NT2/D1 (cell line): ENCODE data around the gene ZNF200.

ENCODE experiments used
- SUZ12 ChIP-seq: IDR thresholded peaks from 2 replicates; pipeline ENCODE4 v1.6.1; 2011; ENCODE audit not compliant: insufficient read length, insufficient read depth; ENCODE audit errors: extremely low read depth
- YY1 ChIP-seq: IDR thresholded peaks from 2 replicates; pipeline ENCODE4 v1.6.1; 2011; ENCODE audit not compliant: insufficient read length, insufficient read depth

GRCh38 chr16:3180445-3180878, 54.5 kb downstream of the ZNF200 start:
- TF ChIP-seq YY1 (no peak), SUZ12 (no peak)
